Activated naive CD4-positive, alpha-beta T cell treated with anti-CD3 and anti-CD28 coated beads, Interleukin-2, amount 50 U/mL, for 72 hours (primary cell): ENCODE measurements around the gene DMXL2. TPM values are rescaled to one million over a fixed set of nuclear protein-coding genes. Genes with fewer than 3 reads are reported as not detected.

Source experiments
- ATAC-seq, 2 donors: fragments of 150-1000 bp; cut with Tn5 transposase; 2 replicates each; pipeline ENCODE4 v1.10.0; 2021; ENCODE audit warnings: mild to moderate bottlenecking in 2 of 2, moderate library complexity in 2 of 2
- DNase-seq, 2 donors: peaks; one replicate each; pipeline ENCODE4 v3.0.0; 2021 to 2022; ENCODE audit warnings: low spot score in 2 of 2
- H3K27ac Mint-ChIP-seq, 2 donors: one replicate each; pipeline ENCODE4 v1.8.0; 2022; ENCODE audit warnings: mild to moderate bottlenecking in 2 of 2, mixed read lengths in 2 of 2
- H3K36me3 Mint-ChIP-seq, 2 donors: one replicate each; pipeline ENCODE4 v1.8.0; 2022; ENCODE audit warnings: mixed read lengths in 2 of 2
- H3K9me3 Mint-ChIP-seq, 2 donors: one replicate each; pipeline ENCODE4 v1.8.0; 2022; ENCODE audit warnings: mixed read lengths in 2 of 2
- total RNA-seq, 2 donors: library from RNA; stranded (reverse); gene quantifications; one replicate each; pipeline ENCODE4 v1.2.3, GENCODE V29; 2022

The DMXL2 gene
- total RNA-seq, 2 donors from 2014 or later = 2.3 to 15.6 TPM

DNA sequence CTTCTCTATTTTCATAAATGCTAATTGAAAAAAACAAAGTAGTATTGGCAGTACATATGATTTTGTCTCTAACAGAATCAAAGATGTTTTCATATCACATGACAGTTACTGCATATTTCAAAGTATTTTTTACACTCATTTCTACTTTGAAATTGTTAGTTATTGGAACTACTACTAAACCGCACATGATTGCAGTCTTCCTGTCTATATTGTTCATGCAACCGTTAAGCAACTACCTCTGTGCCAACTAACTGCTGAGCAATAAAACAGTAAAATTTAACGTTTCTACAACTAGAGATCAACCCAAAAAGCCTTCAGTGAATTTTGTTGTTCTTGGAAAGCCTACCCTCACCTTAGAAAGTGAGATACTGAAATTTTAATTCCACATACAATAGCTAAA lies 64.2 kb downstream of the DMXL2 start:
- Mint-ChIP-seq H3K9me3 (no peaks in the 10 kb centered on the region), H3K27ac (no peak overlapping the region), H3K36me3 (no peaks in the 10 kb centered on the region)
- ATAC-seq = no peak
- DNase-seq = no peak

DNA sequence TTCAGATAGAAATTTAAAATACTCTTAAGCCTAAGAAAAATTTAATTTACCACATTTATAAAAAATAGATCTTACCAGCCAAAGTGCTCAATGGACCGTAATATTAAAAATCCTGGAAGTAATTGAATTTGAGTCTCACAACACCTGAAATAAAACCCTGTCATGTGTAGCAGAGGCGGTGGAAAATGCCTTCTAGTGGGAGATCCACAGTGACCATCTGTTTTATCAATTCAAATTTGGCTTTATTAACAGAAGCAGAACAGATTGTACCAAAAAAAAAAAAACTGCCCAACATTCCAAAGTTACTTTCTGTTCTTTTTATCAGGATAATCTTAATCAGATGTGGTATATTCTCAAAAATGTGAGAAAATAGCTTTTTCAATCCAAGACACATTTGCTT lies 71.7 kb downstream of the DMXL2 start:
- ATAC-seq (no peak), DNase-seq (no peak)
- Mint-ChIP-seq H3K36me3 (no peaks in the 10 kb centered on the region), H3K9me3 (no peaks in the 10 kb centered on the region), H3K27ac (no peak overlapping the region)

DNA sequence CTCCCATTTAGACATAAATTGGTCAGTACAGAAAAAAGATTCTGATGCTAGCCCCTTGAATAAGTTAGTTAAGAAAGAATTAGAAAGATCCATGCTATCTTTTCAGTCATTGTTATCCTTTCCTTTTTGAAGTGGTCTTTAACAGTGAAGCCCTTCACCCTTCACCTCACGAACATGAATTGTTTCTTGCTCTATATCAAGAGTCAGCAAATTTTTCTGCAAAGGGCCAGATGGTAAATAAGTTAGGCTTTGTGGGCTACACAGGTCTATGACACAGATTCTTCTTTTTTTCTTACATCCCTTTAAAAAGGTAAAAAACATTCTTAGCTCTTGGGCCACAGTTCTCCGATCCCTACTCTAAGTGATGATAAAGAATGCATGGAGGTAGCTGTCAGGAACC lies 74.9 kb downstream of the DMXL2 start:
- DNase-seq (no peak), ATAC-seq (no peak)
- Mint-ChIP-seq H3K27ac (no peak overlapping the region), H3K9me3 (no peaks in the 10 kb centered on the region), H3K36me3 (no peaks in the 10 kb centered on the region)

DNA sequence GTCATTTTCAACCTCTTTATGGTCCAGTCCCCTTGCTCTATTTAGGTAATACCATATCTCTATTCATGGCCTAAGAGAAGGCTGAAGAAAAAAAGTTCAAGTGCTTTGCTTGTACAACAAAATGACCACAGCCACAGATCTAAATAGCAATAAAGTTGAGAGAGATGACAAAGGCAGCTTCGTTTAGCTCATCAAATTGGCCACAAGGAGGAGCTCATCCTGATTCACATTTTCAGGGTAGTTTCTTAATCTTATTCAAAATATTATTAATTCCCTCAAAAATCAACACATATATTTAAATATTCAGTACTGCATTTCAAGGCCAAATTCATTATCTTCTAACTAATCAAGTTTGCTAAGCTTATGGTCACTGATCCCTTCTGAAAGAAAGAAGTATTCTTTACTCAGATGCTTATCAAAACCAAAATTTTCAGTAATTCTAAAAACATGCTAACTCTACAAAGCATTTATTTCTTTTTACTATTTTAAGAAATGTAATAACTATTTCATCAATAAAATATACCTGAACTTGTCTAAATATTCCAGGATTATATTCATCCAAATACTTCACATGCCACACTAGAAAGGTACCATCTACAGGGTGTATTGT lies 85.5 kb downstream of the DMXL2 start:
- DNase-seq = no peak
- H3K36me3 Mint-ChIP-seq = peaks cover 0 to 1% of the 10 kb centered on the region in 2 donors
- H3K27ac Mint-ChIP-seq = no peak overlapping the region

DNA sequence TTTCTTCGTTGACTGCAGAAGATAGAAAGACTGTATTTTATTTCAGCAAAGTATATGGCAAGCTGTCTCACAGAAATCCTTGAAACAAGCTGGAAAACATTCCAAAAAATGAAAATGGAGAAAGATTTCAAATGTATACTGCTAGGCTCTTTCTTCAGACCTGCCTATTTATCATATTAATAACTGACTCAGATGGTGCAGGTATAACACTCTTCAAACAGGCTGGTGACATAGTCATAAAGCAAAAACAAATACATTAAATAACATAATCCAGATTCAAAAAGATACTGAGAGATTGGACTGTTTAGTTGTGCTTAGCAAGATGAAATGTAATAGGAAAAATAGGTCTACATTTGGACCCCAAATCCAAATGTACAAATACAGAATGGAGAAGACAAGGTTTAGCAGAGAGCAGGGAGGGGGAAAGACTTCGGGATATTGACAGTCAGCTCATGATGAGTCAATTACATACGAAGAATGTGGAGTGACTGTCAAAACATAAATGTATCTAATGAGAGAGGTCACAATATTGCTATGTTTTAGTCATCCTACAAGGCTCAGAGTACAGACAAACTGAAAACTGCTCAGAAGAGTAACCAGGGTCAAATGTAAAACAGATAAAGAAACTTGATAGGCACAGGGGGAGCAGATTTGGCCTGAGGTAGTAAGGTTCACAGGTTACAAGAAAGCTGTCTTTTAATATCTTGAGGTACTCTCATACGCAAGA lies 88.7 kb downstream of the DMXL2 start:
- DNase-seq (no peak), ATAC-seq (peak in 1 of 2 donors; percentile 86)
- H3K36me3 Mint-ChIP-seq = peaks cover 6 to 16% of the 10 kb centered on the region in 2 donors
- no peaks in the 10 kb centered on the region for H3K9me3 Mint-ChIP-seq
- H3K27ac Mint-ChIP-seq = no peak overlapping the region

More for the DNA sequence above, 85.5 kb downstream of the DMXL2 start:
- H3K9me3 Mint-ChIP-seq = no peaks in the 10 kb centered on the region
- no peak for ATAC-seq

DNA sequence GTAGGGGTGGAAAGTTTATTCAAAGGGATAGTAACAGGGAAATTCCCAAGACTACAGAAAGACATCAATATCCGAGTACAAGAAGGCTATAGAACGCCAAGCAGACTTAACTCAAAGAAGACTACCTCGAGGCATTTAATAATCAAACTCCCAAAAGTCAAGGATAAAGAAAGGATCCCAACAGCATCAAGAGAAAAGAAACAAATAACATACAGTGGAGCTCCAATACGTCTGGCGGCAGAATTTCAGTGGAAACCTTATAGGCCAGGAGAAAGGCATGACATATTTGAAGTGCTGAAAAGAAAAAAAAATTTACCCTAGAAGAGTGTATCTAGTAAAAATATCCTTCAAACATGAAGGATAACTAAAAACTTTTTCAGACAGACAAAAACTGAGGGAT lies 95.6 kb downstream of the DMXL2 start:
- Mint-ChIP-seq H3K27ac (no peak overlapping the region), H3K9me3 (peaks cover 6 to 12% of the 10 kb centered on the region in 2 donors), H3K36me3 (peaks cover 41 to 56% of the 10 kb centered on the region in 2 donors)
- ATAC-seq = no peak
- no peak for DNase-seq

- peaks cover 6 to 12% of the 10 kb centered on the region in 2 donors for H3K9me3 Mint-ChIP-seq
- no peak overlapping the region for H3K27ac Mint-ChIP-seq
- ATAC-seq (no peak), DNase-seq (no peak)
- peaks cover 36 to 42% of the 10 kb centered on the region in 2 donors for H3K36me3 Mint-ChIP-seq
Measured at GRCh38 chr15:51524376-51524775, 98.2 kb downstream of the DMXL2 start.

DNA sequence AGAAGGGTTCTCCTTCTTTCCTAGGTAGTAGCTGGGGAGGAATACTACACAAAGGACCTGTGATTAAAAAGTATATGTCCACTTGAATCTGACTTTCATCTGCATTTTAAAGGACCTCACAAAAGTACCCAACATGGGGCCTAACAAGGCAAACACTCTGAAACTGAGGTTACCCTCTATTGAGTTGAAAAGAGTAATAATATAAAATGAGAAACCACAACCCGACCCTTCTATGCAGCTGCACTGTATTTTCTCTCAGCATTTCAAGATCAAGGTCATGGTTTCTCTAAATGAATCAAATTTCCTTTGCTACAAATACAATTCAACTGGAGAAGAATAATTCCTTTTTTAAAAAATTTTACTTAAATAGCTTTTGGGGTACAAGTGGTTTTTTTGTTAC lies 106.3 kb downstream of the DMXL2 start:
- H3K36me3 Mint-ChIP-seq = peaks cover 6 to 11% of the 10 kb centered on the region in 2 donors
- no peaks in the 10 kb centered on the region for H3K9me3 Mint-ChIP-seq
- ATAC-seq (no peak), DNase-seq (no peak)
- H3K27ac Mint-ChIP-seq = no peak overlapping the region

DNA sequence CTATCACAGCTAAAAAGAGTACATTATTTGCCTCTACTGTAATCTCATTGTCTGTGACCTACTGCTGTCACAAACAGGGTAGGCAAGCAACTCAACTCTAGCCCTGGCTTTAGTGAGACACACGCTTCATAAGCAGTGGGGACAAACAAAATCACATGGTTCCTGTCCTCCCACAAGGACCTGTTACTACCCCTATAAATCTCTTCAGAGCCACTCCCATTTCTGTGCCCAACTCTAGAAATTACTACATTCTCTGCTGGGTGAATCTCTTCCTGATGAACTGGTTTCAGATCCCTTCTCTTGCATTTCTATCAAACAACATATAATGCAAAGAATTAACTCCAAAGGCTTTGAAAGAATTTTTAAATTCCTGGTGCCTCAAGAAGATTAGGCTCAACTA lies 117.3 kb downstream of the DMXL2 start:
- Mint-ChIP-seq H3K27ac (no peak overlapping the region), H3K36me3 (peaks cover 0 to 5% of the 10 kb centered on the region in 2 donors), H3K9me3 (no peaks in the 10 kb centered on the region)
- DNase-seq (no peak), ATAC-seq (no peak)

DNA sequence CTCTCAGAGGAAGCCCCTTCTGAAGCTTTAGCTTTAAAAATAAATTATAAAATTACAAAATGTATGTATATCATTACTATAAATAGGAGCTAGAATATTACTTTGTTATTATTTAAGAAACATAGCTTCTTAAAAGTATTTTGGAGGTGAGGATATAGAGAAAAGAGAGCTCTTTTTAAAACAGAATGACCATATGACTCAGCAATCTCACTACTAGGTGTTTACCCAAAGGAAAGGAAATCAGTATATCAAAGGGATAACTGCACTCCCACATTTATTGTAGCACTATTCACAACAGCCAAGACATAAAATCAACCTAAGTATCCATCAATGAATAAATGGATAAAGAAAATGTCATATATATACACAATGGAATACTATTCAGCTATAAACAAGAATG lies 119.6 kb downstream of the DMXL2 start:
- DNase-seq (no peak), ATAC-seq (no peak)
- no peaks in the 10 kb centered on the region for H3K9me3 Mint-ChIP-seq
- H3K27ac Mint-ChIP-seq = no peak overlapping the region
- H3K36me3 Mint-ChIP-seq = no peaks in the 10 kb centered on the region

DNA sequence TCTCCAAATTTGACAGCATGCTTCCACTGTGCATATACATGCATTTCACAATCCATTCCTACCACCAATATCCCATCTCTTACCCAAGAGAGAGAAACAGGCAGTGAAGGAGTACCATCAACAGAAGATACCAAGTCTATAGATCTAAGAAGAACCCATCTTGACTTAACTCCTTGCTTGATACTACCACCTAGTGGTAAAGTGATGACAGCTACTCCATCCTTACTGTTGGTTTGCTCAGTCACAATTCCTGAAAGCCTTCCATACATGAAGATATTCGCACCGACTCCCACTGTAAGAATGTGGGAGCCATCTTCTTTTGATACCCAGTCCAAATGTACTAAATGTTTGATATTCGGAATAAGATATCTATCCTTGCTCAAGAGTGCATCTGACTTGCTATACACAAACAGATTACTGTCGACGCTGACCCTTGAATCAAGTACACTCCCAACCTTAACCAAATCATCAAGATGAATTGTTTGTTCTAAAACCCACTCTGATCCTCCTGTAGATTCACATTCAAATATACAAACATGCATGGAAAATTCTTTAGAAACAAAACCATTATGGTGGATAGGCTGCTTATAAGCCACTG lies 123.1 kb downstream of the DMXL2 start:
- no peak overlapping the region for H3K27ac Mint-ChIP-seq

GRCh38 chr15:51497806-51498205 lies 124.8 kb downstream of the DMXL2 start:
- no peaks in the 10 kb centered on the region for H3K9me3 Mint-ChIP-seq
- ATAC-seq (no peak), DNase-seq (no peak)
- H3K36me3 Mint-ChIP-seq = no peaks in the 10 kb centered on the region
- H3K27ac Mint-ChIP-seq = no peak overlapping the region

More for the DNA sequence above, 123.1 kb downstream of the DMXL2 start:
- Mint-ChIP-seq H3K36me3 (no peaks in the 10 kb centered on the region), H3K9me3 (no peaks in the 10 kb centered on the region)
- DNase-seq (no peak), ATAC-seq (peak; percentile 39 to 46)

GRCh38 chr15:51496246-51496645 lies 126.3 kb downstream of the DMXL2 start:
- no peaks in the 10 kb centered on the region for H3K36me3 Mint-ChIP-seq
- no peaks in the 10 kb centered on the region for H3K9me3 Mint-ChIP-seq
- DNase-seq = no peak
- no peak for ATAC-seq
- peak overlapping the region in 1 of 2 donors; percentile 46 for H3K27ac Mint-ChIP-seq

- H3K9me3 Mint-ChIP-seq = no peaks in the 10 kb centered on the region
- no peak for ATAC-seq
- DNase-seq = no peak
- no peak overlapping the region for H3K27ac Mint-ChIP-seq
- H3K36me3 Mint-ChIP-seq = no peaks in the 10 kb centered on the region
Measured at GRCh38 chr15:51494411-51495314, 127.9 kb downstream of the DMXL2 start.

DNA sequence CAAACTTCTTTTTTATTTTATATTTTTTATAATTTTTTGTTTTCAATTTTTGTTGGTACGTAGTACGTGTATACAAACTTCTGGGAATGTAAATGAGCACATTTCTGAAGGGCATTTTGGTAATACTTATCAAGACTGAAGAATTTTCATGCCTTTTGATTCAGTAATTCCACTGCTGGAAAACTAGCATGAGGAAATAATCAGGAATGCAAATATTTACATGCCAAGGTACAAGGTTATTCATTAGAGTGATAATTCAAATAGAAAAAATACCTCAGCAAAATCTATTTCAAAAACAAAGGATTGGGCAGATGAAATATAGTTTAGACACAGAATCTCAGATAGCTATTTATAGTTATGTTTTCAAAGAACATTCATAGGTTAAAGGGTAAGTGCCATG lies 128.7 kb downstream of the DMXL2 start:
- no peaks in the 10 kb centered on the region for H3K9me3 Mint-ChIP-seq
- H3K27ac Mint-ChIP-seq = no peak overlapping the region
- no peaks in the 10 kb centered on the region for H3K36me3 Mint-ChIP-seq
- DNase-seq = no peak
- ATAC-seq = no peak

DNA sequence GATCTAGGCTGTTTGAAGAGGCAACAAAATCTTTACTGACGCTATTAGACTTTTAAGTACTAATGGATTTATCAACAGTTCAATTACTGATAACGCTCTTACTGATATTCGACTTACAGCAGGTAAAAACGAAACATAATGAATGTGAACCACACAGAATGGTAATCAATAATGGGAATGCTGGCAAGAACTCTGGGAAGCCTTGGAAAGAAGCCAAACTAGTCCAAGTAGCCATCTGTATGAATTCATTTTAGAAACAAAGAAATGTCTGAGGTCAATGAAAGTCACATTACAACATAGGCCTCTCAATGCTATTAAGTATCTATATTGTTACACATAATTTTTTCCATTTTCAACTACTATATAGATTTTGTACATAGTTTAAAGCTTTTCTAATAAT lies 130.0 kb downstream of the DMXL2 start:
- ATAC-seq = no peak
- H3K36me3 Mint-ChIP-seq = peaks cover 0 to 4% of the 10 kb centered on the region in 2 donors

DNA sequence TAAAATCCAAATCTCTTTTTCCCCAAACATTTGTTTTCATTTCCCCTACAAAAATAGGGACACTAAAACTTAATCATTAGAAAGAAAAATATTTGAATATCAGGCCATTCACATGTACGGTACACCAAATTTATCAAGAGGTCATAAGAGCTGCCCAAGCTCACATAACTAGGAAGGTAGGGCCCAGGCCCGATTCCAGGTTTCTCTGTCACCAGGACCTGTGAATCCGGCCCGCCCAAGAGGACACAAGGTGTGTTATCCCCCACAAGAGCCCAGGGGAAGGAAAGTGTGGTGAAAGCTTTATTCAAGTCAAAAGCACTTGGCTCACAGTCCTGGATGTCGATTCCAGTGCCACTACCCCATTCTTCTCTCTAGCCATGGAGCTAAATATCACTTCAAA lies 130.6 kb downstream of the DMXL2 start:
- Mint-ChIP-seq H3K27ac (no peak overlapping the region), H3K9me3 (no peaks in the 10 kb centered on the region), H3K36me3 (peaks cover 0 to 4% of the 10 kb centered on the region in 2 donors)
- ATAC-seq (no peak), DNase-seq (no peak)

More for the DNA sequence above, 130.0 kb downstream of the DMXL2 start:
- no peaks in the 10 kb centered on the region for H3K9me3 Mint-ChIP-seq
- H3K27ac Mint-ChIP-seq = no peak overlapping the region
- DNase-seq = no peak
